ENCODE data around the gene KLRG1.

The KLRG1 gene

GRCh38 chr12:9040484-9041186 lies 51.3 kb downstream of the KLRG1 start:
- Histone ChIP-seq H3K27me3 (ENCODE audit: low read length) (no peaks in the 10 kb centered on the region), H3K9me3 (ENCODE audit: insufficient read depth, low read length) (no peaks in the 10 kb centered on the region), H3K4me3 (ENCODE audit: insufficient read depth, low read length, poor library complexity, severe bottlenecking) (no peak overlapping the region), H3K27ac (ENCODE audit: low read depth, low read length) (no peak overlapping the region), H3F3A (ENCODE audit: insufficient read depth) (no peaks in the 10 kb centered on the region), H3K9me2 (replicated peaks; ENCODE audit: insufficient read depth, low read length) (no peaks in the 10 kb centered on the region), H2AFZ (ENCODE audit: low read depth, low read length, severe bottlenecking) (no peak overlapping the region), H3K36me3 (ENCODE audit: low read length) (no peaks in the 10 kb centered on the region), H3K9ac (ENCODE audit: low read length) (no peak overlapping the region), H3K79me2 (ENCODE audit: insufficient read depth, low read length) (no peaks in the 10 kb centered on the region), H3K4me2 (ENCODE audit: low read depth, low read length, poor library complexity, severe bottlenecking) (no peak overlapping the region), H4K20me1 (ENCODE audit: low read depth, low read length) (no peaks in the 10 kb centered on the region)
- TF ChIP-seq CTCF (IDR thresholded peaks at IDR 0.05; ENCODE audit: insufficient read depth, low read length, poor library complexity, severe bottlenecking) = no peak
- no peak for TF ChIP-seq EZH2phosphoT487 (conservative IDR thresholded peaks at IDR 0.05; ENCODE audit: low read length)

GRCh38 chr12:9041321-9041720 lies 52.0 kb downstream of the KLRG1 start:
- Histone ChIP-seq H3F3A (ENCODE audit: insufficient read depth) (no peaks in the 10 kb centered on the region), H3K79me2 (ENCODE audit: insufficient read depth, low read length) (no peaks in the 10 kb centered on the region), H3K4me2 (ENCODE audit: low read depth, low read length, poor library complexity, severe bottlenecking) (no peak overlapping the region), H3K9me3 (ENCODE audit: insufficient read depth, low read length) (no peaks in the 10 kb centered on the region), H3K9me2 (replicated peaks; ENCODE audit: insufficient read depth, low read length) (no peaks in the 10 kb centered on the region), H2AFZ (ENCODE audit: low read depth, low read length, severe bottlenecking) (no peak overlapping the region), H3K27ac (ENCODE audit: low read depth, low read length) (no peak overlapping the region), H3K27me3 (ENCODE audit: low read length) (no peaks in the 10 kb centered on the region), H3K4me3 (ENCODE audit: insufficient read depth, low read length, poor library complexity, severe bottlenecking) (no peak overlapping the region), H4K20me1 (ENCODE audit: low read depth, low read length) (no peaks in the 10 kb centered on the region), H3K9ac (ENCODE audit: low read length) (no peak overlapping the region), H3K36me3 (ENCODE audit: low read length) (no peaks in the 10 kb centered on the region)
- no peak for TF ChIP-seq CTCF (IDR thresholded peaks at IDR 0.05; ENCODE audit: insufficient read depth, low read length, poor library complexity, severe bottlenecking)
- no peak for TF ChIP-seq EZH2phosphoT487 (conservative IDR thresholded peaks at IDR 0.05; ENCODE audit: low read length)

DNA sequence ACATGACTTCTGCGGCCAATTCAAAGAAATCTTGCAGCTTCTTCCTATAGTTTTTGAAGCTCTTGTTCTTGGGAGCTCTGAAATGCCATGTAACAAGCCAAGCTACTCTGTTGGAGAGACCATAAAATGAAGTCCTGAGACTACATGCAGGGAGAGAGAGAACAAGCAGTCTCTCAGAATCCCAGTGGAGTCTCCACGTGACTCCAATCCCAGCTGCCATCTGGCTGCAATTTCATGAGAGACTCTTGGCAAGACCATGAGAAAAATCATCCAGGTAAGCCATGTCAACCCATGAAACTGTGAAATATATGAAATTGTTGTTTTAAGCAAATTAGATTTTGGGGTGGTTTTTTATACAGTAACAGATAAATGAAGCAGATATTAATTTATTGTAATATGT lies 54.4 kb downstream of the KLRG1 start:
- no peaks in the 10 kb centered on the region for H3K9me3 ChIP-seq (ENCODE audit: insufficient read depth, low read length)
- no peaks in the 10 kb centered on the region for H4K20me1 ChIP-seq (ENCODE audit: low read depth, low read length)
- no peak overlapping the region for H3K4me3 ChIP-seq (ENCODE audit: insufficient read depth, low read length, poor library complexity, severe bottlenecking)
- no peaks in the 10 kb centered on the region for H3K9me2 ChIP-seq (replicated peaks; ENCODE audit: insufficient read depth, low read length)
- no peak overlapping the region for H2AFZ ChIP-seq (ENCODE audit: low read depth, low read length, severe bottlenecking)
- no peaks in the 10 kb centered on the region for H3F3A ChIP-seq (ENCODE audit: insufficient read depth)
- H3K27ac ChIP-seq (ENCODE audit: low read depth, low read length) = no peak overlapping the region
- H3K79me2 ChIP-seq (ENCODE audit: insufficient read depth, low read length) = no peaks in the 10 kb centered on the region
- no peak overlapping the region for H3K9ac ChIP-seq (ENCODE audit: low read length)
- H3K36me3 ChIP-seq (ENCODE audit: low read length) = no peaks in the 10 kb centered on the region
- no peaks in the 10 kb centered on the region for H3K27me3 ChIP-seq (ENCODE audit: low read length)
- TF ChIP-seq EZH2phosphoT487 (conservative IDR thresholded peaks at IDR 0.05; ENCODE audit: low read length) (no peak), CTCF (IDR thresholded peaks at IDR 0.05; ENCODE audit: insufficient read depth, low read length, poor library complexity, severe bottlenecking) (no peak)
- H3K4me2 ChIP-seq (ENCODE audit: low read depth, low read length, poor library complexity, severe bottlenecking) = no peak overlapping the region
